Activated CD4-positive, CD25-positive, alpha-beta regulatory T cell (primary cell): ENCODE data around the gene NUP62CL.
A peak's percentile ranks its signal among the peaks of the same experiment; 100 is the strongest.
"Not testable (repeated sequence)": the region's sequence is repeated elsewhere in the genome, so short reads cannot be mapped to it uniquely, and the experiment has no call there.

Experiments
- DNase-seq, 4 experiments: peaks; one replicate each; lab custom pipeline; 2025; lab: John Stamatoyannopoulos, UW

Gene NUP62CL, protein sequence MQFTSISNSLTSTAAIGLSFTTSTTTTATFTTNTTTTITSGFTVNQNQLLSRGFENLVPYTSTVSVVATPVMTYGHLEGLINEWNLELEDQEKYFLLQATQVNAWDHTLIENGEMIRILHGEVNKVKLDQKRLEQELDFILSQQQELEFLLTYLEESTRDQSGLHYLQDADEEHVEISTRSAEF

DNA sequence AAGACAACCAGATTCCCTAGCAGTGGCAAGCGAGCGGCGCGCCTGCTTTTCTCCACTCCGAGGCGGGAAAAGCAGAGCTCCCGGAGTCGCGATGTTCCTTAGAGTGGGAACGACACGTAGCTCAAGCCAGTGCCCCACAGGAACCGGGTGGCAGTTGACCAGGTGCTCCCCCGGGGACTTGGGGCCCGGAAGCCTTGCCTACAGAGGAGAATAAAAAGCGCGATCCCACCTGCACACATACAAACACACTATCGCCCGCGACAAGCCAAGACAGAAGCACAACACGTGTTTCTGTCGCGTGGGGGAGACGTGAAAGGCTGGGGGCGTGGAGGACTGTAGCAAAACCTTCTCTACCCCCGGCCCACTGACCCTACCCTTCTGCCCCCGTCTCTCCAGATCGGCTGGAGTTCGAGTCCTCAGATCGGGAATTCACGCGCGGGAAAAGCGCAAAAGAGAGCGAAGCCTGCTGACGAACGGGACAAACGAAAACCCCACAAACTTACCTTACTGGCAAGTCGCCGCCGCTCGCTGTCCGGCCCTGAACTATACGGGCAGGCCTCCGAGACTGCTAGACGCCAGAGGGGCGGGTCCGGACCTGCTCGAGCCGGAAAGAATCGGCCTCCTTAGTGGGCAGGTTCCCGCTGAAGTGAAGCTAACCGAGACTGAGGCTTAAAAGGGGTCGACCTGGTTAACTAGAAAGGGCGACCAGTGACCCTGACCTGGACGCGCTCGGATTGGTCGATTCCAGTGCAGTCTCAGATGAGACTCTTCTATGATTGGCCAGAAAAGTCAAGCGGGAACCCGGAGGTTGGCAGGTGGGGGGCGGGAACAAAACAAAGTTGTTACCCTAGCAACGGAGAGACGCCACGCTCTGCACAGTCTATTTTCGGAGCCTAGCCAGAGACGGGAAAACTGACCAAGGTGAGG is at the start of gene NUP62CL, which contains the start of gene DNAAF6:
TSS of gene NUP62CL (minus strand) at position 664 of the 927 bp plus-strand sequence. CDS start 31,287 bp downstream, outside the sequence.
TSS of gene DNAAF6 (plus strand) at position 842 of the 927 bp plus-strand sequence. CDS start 6,265 bp downstream, outside the sequence.
- DNase-seq = peak; percentile 6 to 36 (median 20)

GRCh38 chrX:107228486-107228819 is 22.2 kb upstream of the NUP62CL start:
- no peak for DNase-seq

- DNase-seq = no peak
These were observed 21.7 kb upstream of the NUP62CL start for GRCh38 chrX:107227780-107228485.

GRCh38 chrX:107226757-107227156 is 20.5 kb upstream of the NUP62CL start:
- DNase-seq = no peak

DNA sequence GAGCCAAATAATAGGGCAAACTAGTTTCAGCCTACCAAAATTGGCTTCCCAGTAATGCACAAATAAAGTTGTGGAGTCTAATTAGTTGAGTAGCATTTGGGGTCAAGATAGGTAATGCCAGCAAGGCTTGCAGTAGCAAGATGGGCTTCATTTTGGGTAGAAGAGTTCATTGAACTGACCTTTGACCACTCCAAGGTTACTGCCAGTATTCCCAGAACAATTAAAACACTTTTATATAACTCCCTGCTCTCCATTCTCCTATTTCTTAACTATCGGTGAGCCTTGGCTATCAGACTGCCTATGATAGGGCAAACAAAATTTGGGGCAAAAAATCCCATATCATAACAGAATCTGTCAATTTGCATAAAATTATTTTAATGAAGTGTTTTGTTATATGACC is 7.2 kb upstream of the NUP62CL start:
- no peak for DNase-seq

DNA sequence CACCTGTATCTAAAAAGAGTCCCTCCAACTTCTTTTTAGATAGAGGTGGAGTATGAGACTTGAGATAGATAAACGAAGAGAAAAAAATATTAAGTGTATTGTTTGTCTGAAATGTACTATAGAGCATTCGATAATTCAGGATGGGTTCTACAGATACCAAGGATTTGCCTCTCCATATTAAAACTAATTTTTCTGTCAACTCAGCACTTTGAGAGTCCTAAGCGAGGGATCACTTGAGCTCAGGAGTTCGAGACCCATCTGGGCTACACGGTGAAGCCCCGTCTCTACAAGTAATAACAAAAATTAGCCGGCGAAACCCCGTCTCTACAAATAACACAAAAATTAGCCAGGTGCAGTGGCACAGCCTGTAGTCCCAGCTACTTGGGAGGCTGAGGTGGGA is 1.7 kb upstream of the NUP62CL start:
- DNase-seq = no peak

DNA sequence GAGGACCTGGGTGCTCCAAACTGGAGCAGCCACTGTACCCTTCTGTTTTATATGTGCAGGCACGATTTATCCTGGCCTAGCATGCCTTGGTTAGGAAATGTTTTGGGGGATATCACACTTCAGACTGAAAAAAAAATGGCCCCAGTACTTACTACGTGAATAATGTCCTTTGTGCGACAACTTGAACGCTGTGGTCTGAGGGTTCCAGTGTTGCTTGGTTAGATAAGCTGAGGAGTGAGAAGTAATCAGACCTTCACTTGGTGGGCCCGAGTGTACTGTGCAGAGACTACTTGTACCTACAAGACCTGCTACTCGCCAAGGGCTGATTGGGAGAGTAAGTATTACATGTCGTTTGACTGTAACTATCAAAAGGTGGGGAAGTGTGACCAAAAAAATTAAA is 856 bp upstream of the NUP62CL start:
- DNase-seq = no peak

DNA sequence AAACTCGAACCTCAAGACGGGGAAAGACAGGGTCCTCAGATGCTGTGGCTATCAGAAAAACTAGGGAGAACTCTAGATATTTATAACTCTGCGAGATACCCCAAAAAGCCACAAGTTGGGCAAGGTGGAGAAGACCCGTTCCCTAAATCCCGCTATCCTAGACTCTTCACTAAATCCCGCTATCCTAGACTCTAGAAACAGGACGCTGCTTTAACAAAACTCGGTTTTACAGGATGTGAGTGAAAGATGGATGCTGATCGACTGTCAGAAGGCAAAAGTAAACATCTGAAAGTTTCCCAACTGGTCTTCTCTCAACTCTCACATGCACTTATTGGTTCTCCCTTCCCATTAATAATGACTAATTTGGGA is 448 bp upstream of the NUP62CL start:
- DNase-seq = no peak

GRCh38 chrX:107204068-107204605 is 2.1 kb downstream of the NUP62CL start:
- DNase-seq = no peak

DNA sequence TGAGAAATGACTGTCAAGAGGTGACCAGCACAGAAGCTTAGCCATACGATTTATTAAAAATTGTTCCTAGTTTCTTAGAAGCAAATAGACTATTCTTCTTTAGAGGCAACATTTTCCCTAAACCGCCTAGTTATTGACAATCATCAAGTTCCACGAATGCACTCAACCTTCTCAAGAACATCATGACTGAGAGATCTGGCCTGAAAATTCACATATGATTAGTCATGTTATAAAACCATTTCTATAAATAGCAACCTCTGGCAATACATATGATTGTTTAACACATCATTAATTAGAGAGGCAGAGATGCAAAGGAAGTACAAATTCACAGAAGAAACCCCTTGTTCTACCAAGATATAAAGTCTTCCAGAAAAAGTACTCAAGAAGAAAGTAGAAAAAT is 6.7 kb downstream of the NUP62CL start:
- no peak for DNase-seq

DNA sequence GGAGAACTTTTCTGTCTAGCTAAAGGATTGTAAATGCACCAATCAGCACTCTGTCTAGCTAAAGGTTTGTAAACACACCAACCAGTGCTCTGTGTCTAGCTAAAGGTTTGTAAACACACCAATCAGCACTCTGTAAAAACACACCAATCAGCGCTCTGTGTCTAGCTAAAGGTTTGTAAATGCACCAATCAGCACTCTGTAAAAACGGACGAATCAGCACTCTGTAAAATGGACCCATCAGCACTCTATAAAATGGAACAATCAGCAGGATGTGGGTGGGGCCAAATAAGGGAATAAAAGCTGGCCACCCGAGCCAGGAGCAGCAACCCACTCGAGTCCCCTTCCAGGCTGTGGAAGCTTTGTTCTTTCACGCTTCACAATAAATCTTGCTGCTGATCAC is 8.2 kb downstream of the NUP62CL start:
- DNase-seq = not testable (repeated sequence)

DNA sequence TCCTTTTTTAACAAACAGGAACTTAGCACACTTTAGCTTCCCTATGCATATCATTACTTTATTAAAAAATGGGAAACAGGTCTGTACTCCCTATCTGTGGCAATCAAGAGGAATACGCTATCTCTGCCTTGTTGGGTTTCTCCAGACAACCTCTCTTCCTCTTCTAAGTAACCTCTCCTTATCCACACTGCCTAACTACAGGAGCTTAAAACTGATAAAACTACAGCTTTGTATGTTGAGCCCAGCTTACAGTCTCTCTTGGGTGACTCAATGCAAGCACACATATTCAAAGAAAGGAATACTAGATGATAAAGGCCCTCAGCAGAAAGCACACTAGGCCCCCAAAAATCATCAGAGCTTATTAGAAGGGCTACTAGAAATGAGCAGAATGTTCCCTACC is 8.9 kb downstream of the NUP62CL start:
- DNase-seq = no peak

GRCh38 chrX:107171369-107172102 is 34.7 kb downstream of the NUP62CL start:
- no peak for DNase-seq

DNA sequence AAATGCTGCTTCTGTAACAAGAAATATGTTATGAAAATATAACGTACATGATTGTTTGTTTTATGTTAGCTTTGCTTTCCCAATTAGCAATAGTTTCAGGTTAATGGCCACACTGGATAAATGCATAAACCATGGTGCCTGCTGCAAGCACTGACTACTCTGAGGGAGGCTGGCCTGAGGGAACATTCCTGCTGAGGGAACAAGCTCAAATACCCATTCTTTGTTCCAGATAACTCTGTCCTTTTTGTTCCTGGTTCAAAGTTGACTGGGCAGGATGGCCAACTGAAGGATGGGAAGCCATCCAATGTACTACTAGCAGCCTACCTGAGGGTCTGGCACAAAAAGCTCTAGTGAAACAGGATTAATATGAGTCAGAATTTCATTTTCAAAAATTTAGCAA is 37.5 kb downstream of the NUP62CL start:
- DNase-seq = no peak

- no peak for DNase-seq
These were observed 38.0 kb downstream of the NUP62CL start for GRCh38 chrX:107168257-107168656.

DNA sequence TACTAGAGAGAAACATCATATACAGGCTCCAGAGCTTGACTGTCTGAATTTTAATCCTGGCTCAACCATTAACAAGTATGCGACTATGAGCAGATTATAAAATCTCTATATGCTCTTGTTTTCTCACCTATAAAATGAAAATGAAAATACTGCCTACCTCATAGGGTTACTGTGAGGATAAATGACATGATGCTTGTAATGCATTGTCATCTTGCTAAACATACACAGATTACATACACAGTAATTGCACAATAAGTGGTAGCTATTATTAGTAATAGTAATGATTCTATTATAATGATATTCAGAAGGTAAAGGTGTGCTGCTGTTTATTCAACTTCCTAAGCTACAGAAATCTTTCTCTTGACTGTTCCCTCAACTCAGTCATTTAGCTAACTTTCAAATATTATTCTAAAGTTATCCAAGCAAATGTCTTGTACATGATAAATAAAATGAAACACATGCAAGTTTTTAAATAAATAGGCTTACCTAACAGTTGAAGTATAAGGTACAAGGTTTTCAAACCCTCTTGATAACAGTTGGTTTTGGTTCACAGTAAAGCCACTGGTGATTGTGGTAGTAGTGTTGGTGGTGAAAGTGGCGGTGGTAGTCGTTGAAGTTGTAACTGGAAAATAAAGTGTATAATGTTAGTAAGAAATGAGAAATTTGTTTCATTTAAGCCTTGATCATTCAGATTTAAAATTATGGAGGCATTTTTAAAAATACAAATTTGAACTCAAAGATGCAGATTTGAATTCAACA is 38.9 kb downstream of the NUP62CL start:
- DNase-seq = no peak

- not testable (repeated sequence) for DNase-seq
These were observed 48.6 kb downstream of the NUP62CL start for GRCh38 chrX:107157618-107158017.

DNA sequence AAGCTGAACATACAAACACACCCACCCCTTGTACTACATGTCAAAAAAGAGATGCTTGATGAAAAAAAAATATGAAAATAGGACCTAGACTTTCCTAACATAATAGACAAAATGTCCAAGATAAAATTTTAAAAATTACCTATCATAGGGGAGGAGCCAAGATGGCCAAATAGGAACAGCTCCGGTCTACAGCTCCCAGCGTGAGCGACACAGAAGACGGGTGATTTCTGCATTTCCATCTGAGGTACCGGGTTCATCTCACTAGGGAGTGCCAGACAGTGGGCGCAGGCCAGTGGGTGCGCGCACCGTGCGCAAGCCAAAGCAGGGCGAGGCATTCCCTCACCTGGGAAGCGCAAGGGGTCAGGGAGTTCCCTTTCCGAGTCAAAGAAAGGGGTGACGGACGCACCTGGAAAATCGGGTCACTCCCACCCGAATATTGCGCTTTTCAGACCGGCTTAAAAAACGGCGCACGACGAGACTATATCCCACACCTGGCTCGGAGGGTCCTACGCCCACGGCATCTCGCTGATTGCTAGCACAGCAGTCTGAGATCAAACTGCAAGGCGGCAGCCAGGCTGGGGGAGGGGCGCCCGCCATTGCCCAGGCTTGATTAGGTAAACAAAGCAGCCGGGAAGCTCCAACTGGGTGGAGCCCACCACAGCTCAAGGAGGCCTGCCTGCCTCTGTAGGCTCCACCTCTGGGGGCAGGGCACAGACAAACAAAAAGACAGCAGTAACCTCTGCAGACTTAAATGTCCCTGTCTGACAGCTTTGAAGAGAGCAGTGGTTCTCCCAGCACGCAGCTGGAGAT is 50.4 kb downstream of the NUP62CL start:
- DNase-seq = not testable (repeated sequence)

DNA sequence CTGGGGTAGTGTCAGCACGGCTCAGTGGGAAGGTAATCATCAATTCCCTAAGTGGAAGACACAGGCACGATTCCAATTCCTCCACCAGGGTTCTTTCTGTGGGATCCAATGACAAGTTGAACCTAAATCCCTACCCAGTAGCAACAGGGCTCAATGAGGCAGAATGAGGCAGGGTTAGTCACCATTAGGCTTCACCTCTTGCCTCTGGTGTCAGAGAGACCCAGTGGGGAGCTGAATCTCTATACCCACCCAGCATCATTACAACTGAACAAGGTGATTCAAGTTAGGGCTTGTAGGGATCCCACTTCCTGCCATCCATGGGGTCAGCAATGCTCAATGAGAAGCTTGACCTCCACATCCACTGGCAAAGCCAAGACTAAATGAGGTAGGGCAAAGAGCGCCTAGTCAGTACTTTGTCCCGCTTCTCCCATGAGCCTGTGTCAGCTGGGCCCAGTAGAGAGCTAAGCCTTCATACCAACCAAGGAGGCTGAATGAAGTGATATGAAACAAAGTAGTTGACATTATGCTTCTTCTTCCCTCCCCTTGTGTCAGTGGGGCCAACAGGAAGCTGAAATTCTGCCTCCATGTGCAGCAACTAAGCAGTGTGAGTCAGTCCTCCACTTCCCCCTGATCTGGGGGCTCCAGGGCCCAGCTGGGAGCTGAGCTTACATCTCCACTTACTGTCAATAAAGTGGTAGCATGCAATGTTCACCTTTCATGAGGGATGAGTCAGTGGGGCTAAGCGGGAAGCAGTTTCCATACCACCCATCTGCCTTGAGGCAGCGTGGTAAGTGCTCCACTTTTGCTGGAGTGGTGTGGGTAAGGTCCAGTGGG is 51.2 kb downstream of the NUP62CL start:
- DNase-seq = peak in 1 of 4 experiments; percentile 1
